ENCODE data around the gene SLC38A6. TPM values are rescaled to one million over a fixed set of nuclear protein-coding genes. Genes with fewer than 3 reads are reported as not detected.

The SLC38A6 gene
- total and polyA plus RNA-seq, 9 of the 15 experiments (the other 6 are each of a cell fraction or from before 2014, with no cell fraction given), result 9.8 to 40.3 (median 17.6) TPM

DNA sequence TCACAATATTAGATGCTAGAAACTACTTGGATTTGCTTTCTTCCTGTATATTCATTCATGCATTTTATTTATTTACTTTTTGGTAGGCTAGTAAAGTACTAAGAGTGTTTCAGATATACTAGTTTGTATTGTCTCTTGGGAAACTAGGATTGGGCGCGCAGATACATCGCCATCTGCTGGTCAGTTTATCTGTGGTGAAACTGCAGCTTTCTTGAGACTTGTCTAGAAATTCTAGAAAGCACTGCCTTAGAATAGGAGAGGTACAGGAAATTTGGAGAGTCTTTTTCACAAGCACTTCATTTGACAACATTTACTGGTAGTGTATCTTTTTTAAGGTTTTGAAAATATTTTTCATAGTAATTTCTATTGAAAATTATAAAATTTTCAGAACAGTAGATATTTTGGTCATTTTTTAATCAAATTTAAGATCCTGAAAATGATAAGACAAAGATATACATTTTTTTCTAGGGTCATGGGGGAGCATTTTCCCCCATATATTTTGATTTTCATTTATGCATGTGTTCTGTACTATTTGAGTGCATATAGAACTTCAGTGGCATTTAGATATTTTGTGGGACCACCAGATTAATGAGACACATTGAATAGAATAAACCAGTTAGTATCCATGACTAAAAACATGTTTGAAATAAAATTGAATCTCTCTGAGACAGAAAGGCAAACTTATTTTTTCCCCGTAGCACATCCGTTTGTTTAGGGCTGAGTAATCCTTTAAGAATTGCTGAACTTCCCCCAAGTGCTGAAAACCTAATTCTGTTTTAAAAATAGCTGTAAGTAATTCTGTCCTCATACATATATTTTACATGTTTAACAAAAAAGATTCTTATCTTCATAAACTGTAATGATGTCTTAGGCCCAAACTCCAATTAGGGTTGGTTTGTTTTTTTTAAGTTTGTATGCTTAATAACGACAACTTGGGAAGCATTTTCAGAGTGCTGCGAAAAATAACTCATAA, 44.5 kb downstream of the SLC38A6 start (continued):
- TF ChIP-seq PRMT5 (CRISPR knock-in tag; IDR thresholded peaks at IDR 0.05), result no peak
- peak; percentile 58 for TF ChIP-seq SMC3 (conservative IDR thresholded peaks at IDR 0.05; ENCODE audit: insufficient read depth, low read depth, low read length)
- TF ChIP-seq, protein P1, sequence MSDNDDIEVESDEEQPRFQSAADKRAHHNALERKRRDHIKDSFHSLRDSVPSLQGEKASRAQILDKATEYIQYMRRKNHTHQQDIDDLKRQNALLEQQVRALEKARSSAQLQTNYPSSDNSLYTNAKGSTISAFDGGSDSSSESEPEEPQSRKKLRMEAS (CRISPR knock-in tag; IDR thresholded peaks at IDR 0.05), result no peak
- no peak for TF ChIP-seq PTRF (tag; IDR thresholded peaks at IDR 0.05)
- no peak for TF ChIP-seq ETV5 (CRISPR knock-in tag; IDR thresholded peaks at IDR 0.05; ENCODE audit: low read depth)
- TF ChIP-seq EGR1 (conservative IDR thresholded peaks at IDR 0.05), result no peak
- TF ChIP-seq PPARD (CRISPR knock-in tag; IDR thresholded peaks at IDR 0.05), result no peak
- TF ChIP-seq ZNF449 (CRISPR knock-in tag; IDR thresholded peaks at IDR 0.05), result no peak
- TF ChIP-seq, protein P2, sequence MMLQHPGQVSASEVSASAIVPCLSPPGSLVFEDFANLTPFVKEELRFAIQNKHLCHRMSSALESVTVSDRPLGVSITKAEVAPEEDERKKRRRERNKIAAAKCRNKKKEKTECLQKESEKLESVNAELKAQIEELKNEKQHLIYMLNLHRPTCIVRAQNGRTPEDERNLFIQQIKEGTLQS (IDR thresholded peaks at IDR 0.05), result no peak
- TF ChIP-seq, protein P2 (CRISPR knock-in tag; conservative IDR thresholded peaks at IDR 0.05), result no peak
- TF ChIP-seq ZC3H8 (IDR thresholded peaks at IDR 0.05), result no peak
- peak; percentile 75 to 78 for TF ChIP-seq RAD21 (CRISPR knock-in tag; conservative IDR thresholded peaks at IDR 0.05 in 1 of 2, IDR thresholded peaks at IDR 0.05 in 1 of 2)

Data from K562 (cell line).